Heart right ventricle (tissue), 16 donors: ENCODE measurements around the gene BRCA1. TPM values are rescaled to one million over a fixed set of nuclear protein-coding genes. Genes with fewer than 3 reads are reported as not detected.
A peak's percentile ranks its signal among the peaks of the same experiment; 100 is the strongest.
"Not testable (repeated sequence)": the region's sequence is repeated elsewhere in the genome, so short reads cannot be mapped to it uniquely, and the experiment has no call there.

Source experiments
- ATAC-seq, 8 donors: fragments of 200-7000 bp; cut with Tn5 transposase; one replicate each; pipeline ENCODE4 v1.9.1; 2020; ENCODE audit warnings: mild to moderate bottlenecking in 8 of 8, moderate library complexity in 8 of 8, moderate number of reproducible peaks in 1 of 8
- DNase-seq, 2 donors: peaks; one replicate each; pipeline ENCODE4 v3.0.0-alpha.2; 2020
- H3K27ac ChIP-seq, 10 donors: fragments of 200-600 bp; sonication (generic) in 2 of 10; one replicate each; pipeline versions ENCODE4 v1.5.0 to v1.8.0; 2020 to 2022; ENCODE audit warnings: mild to moderate bottlenecking in 3 of 10
- H3K27me3 ChIP-seq, 7 donors: fragments of 200-600 bp; one replicate each; pipeline ENCODE4 v1.8.0; 2021 to 2022; ENCODE audit warnings: mild to moderate bottlenecking in 2 of 7
- H3K36me3 ChIP-seq, 9 donors: fragments of 200-600 bp; sonication (generic) in 1 of 9; one replicate each; pipeline versions ENCODE4 v1.5.0 to v1.8.0; 2020 to 2022; ENCODE audit warnings: mild to moderate bottlenecking in 2 of 9
- H3K4me1 ChIP-seq, 9 donors: fragments of 200-600 bp; sonication (generic) in 1 of 9; one replicate each; pipeline versions ENCODE4 v1.5.0 to v1.8.0; 2020 to 2022; ENCODE audit warnings: mild to moderate bottlenecking in 4 of 9
- H3K4me3 ChIP-seq, 10 donors: fragments of 200-600 bp; sonication (generic) in 2 of 10; one replicate each; pipeline versions ENCODE4 v1.5.0 to v1.8.0; 2020 to 2022; ENCODE audit warnings: mild to moderate bottlenecking in 7 of 10, moderate library complexity in 2 of 10
- H3K9me3 ChIP-seq, 11 donors: fragments of 200-600 bp in 10 of 11; sonication (generic) in 2 of 11; one replicate each; pipeline versions ENCODE4 v1.5.0 to v1.8.0; 2013 to 2022; ENCODE audit warnings: mild to moderate bottlenecking in 2 of 11, control low read depth in 1 of 11, moderate library complexity in 1 of 11
- WGBS, 2 donors: extraction: QIAGEN DNeasy Blood & Tissue Kit; methylation state at CpG; one replicate each; pipeline ENCODE4 v1.1.7; 2013; ENCODE audit warnings: inconsistent platforms in 1 of 2; 5-methylcytosine and 5-hydroxymethylcytosine counted together
- intact Hi-C, 10 donors: fragments of 100-400 bp; cut with DNase I; formaldehyde crosslinking; loops; one replicate each; pipeline versions ENCODE4 v1.11.1 to v1.14.2; 2022
- polyA plus RNA-seq, 2 donors: library from polyadenylated mRNA; stranded (reverse); fragments of 200-250 nt; gene quantifications; one replicate each; pipeline ENCODE4 v1.2.3, GENCODE V29; 2013
- total RNA-seq, 10 donors: library from RNA; stranded (reverse); fragmentation: NEBNext Ultra II Directional in 3 of 10; extraction: Animal tissue kit (Norgen Biotek cat#: 25700) in 3 of 10; gene quantifications; one replicate each; pipeline versions ENCODE4 v1.2.1 to v1.2.4, GENCODE V29; 2021 to 2023
- TF ChIP-seq, protein P1 (sequence below), 9 donors: fragments of 200-600 bp; sonication (generic) in 2 of 9; IDR thresholded peaks; one replicate each; pipeline versions ENCODE4 v1.5.0 to v1.8.0; 2021 to 2022; ENCODE audit warnings: antibody characterized with exemption in 9 of 9, mild to moderate bottlenecking in 5 of 9, moderate library complexity in 1 of 9
- donor health status: Arrhythmogenic right ventricular cardiomyopathy.
- donor health status: ischemic (EF 13 %, LVEDD 7.1; RV severe dilation, severe dysfunction).
- donor health status: healthy with polysubstance abuse.
- donor health status: DM: no; HTN: yes; CAD: no.
- donor health status: DM: no; HTN: no; CAD: no.
- donor health status: ischemic (EF 25% LVEDD 6.9; RV normal size, moderate dysfunction).
- donor health status: ischemic (EF 25% LVEDD 5.7; RV mildly dilated, moderate dysfunction).
- donor health status: healthy.
- donor health status: DM: yes; HTN: yes; CAD: no.
- donor health status: Ischemic cardiomyopathy.
- donor health status: ischemic (EF 35%, LVEDD 5.7; RV mildly dilated, moderate dysfunction).
- donor health status: nonischemic (EF 11% LVEDD 7.7; RV severe dilation, severe dysfunction).
- donor health status: DM: yes; HTN: yes; CAD: no.
- donor health status: PGD.
- donor health status: ischemic (EF 29% LVEDD 5.4; RV normal size, mild dysfunction).
- donor health status: nonischemic (EF 23%, LVEDD 6.1; RV moderate dilation, normal function).

BRCA1 gene
- total and polyA plus RNA-seq, 12 donors = 2.2 to 12.0 (median 7.9) TPM

DNA sequence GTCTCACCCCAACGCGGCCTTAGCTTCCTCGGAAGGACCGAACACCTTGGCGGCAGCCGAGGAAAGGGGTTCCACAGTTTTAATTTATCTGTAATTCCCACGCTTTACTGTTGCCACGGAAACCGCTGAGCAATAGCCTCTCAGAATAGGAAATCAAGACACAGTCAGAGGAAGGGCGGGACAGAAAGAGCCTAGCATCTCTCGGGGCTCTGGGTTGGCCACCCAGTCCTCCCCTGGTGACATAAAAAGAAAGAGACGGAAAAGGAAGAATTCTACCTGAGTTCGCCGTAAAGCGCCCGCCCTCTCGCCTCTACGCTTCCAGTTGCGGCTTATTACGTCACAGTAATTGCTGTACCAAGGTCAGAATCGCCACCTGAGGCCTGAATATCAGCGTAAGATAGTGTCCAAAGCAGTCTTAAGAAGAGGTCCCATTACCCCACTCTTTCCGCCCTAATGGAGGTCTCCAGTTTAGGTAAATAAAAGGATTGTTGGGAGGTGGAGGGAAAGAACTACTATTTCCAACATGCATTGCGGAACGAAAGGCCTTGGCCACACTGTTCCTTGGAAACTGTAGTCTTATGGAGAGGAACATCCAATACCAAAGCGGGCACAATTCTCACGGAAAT, 45.1 kb upstream of the BRCA1 start:
- intact Hi-C loops = loop anchor here in 8 of 10 donors (2.0 to 10.0 kb wide), 6 partner anchors 43 to 171 kb away; partner anchors contain the start of genes VAT1 (in 7 of the 8), BRCA1 (in 5 of the 8), RND2 (in 1 of the 8) and RPL27 (in 1 of the 8)
- Histone ChIP-seq H3K27ac (peak overlapping the region; percentile 91 to 97 (median 96)), H3K4me3 (peak overlapping the region; percentile 49 to 83 (median 73)), H3K4me1 (peaks cover 2 to 49% (median 47%) of the 10 kb centered on the region in 9 donors), H3K27me3 (no peaks in the 10 kb centered on the region), H3K36me3 (peaks cover 0 to 6% (median 0%) of the 10 kb centered on the region in 9 donors), H3K9me3 (no peaks in the 10 kb centered on the region)
- ATAC-seq = peak; percentile 88 to 94 (median 91)
- WGBS, 2 donors = 0% methylated on average over 27 of the region's 27 CpGs
- peak; percentile 82 to 91 for DNase-seq
- TF ChIP-seq, protein P1, sequence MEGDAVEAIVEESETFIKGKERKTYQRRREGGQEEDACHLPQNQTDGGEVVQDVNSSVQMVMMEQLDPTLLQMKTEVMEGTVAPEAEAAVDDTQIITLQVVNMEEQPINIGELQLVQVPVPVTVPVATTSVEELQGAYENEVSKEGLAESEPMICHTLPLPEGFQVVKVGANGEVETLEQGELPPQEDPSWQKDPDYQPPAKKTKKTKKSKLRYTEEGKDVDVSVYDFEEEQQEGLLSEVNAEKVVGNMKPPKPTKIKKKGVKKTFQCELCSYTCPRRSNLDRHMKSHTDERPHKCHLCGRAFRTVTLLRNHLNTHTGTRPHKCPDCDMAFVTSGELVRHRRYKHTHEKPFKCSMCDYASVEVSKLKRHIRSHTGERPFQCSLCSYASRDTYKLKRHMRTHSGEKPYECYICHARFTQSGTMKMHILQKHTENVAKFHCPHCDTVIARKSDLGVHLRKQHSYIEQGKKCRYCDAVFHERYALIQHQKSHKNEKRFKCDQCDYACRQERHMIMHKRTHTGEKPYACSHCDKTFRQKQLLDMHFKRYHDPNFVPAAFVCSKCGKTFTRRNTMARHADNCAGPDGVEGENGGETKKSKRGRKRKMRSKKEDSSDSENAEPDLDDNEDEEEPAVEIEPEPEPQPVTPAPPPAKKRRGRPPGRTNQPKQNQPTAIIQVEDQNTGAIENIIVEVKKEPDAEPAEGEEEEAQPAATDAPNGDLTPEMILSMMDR (IDR thresholded peaks at IDR 0.05) = no peak

DNA sequence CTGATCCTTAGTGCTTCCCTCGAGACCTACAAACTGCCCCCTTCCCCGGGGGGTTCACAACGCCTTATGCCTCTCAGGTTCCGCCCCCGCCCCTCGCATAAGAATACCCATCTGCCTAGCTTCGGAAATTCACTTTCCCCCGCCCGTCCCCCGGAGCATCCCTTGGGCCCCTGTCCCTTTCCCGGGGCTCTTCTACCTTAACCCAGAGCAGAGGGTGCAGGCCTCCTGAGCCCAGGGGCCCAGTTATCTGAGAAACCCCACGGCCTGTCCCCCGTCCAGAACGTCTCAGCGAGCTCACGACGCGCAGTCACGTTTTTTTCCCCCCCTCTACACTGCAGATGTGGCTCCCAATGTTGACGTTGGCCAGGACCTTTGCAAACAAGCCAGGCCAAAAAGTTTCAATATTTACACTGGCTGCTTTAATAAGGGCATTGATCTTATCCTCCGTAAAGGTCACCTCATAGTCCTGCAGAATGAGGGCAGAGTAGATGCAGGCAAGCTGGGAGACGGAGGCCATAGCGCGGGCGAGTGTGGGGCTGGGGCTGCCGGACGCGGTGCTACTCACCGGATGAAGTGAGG, 44.5 kb upstream of the BRCA1 start:
- TF ChIP-seq, protein P1 (IDR thresholded peaks at IDR 0.05) = no peak
- H3K27me3 ChIP-seq = no peaks in the 10 kb centered on the region
- peak overlapping the region; percentile 91 to 97 (median 96) for H3K27ac ChIP-seq
- peaks cover 2 to 43% (median 41%) of the 10 kb centered on the region in 9 donors for H3K4me1 ChIP-seq
- H3K36me3 ChIP-seq = peaks cover 0 to 5% (median 0%) of the 10 kb centered on the region in 9 donors
- peak; percentile 4 to 55 (median 26) for ATAC-seq
- WGBS, 2 donors = 2% methylated on average over 29 of the region's 29 CpGs
- H3K9me3 ChIP-seq = no peaks in the 10 kb centered on the region
- intact Hi-C loops = loop anchor here in 8 of 10 donors (2.0 to 10.0 kb wide), 7 partner anchors 42 to 171 kb away; partner anchors contain the start of genes VAT1 (in 8 of the 8), BRCA1 (in 5 of the 8), RND2 (in 1 of the 8) and RPL27 (in 1 of the 8)
- H3K4me3 ChIP-seq = peak overlapping the region; percentile 49 to 83 (median 73)
- DNase-seq = peak; percentile 18 to 27

- not testable (repeated sequence) for H3K4me3 ChIP-seq, H3K27ac ChIP-seq, DNase-seq, ATAC-seq, H3K27me3 ChIP-seq, H3K9me3 ChIP-seq
- intact Hi-C loops = loop anchor here in 2 of 10 donors (5.0 to 10.0 kb wide), 2 partner anchors 51 to 144 kb away; partner anchors contain the start of gene VAT1 (in 1 of the 2)
- H3K36me3 ChIP-seq = peaks cover 0 to 26% (median 0%) of the 10 kb centered on the region in 9 donors
- H3K4me1 ChIP-seq = peaks cover 0 to 13% (median 11%) of the 10 kb centered on the region in 9 donors
Observed at GRCh38 chr17:43165971-43166370, 40.8 kb upstream of the BRCA1 start.

GRCh38 chr17:43159957-43160356, 34.8 kb upstream of the BRCA1 start:
- H3K27ac ChIP-seq, ATAC-seq, H3K27me3 ChIP-seq, H3K9me3 ChIP-seq, H3K4me3 ChIP-seq, DNase-seq, H3K4me1 ChIP-seq: not testable (repeated sequence)
- peaks cover 0 to 55% (median 11%) of the 10 kb centered on the region in 9 donors for H3K36me3 ChIP-seq
- 95 to 96% methylated on average over 8 of the region's 8 CpGs for WGBS, 2 donors
- intact Hi-C loops = loop anchor here in 1 of 10 donors (10.0 kb wide), 1 partner anchor 45 kb away; no protein-coding TSS in a partner anchor

- H3K9me3 ChIP-seq, H3K4me1 ChIP-seq, ATAC-seq, intact Hi-C loops, H3K27ac ChIP-seq, H3K27me3 ChIP-seq, H3K4me3 ChIP-seq, DNase-seq: not testable (repeated sequence)
- 89% methylated on average over 17 to 23 of the region's 25 CpGs for WGBS, 2 donors
- peaks cover 0 to 51% (median 11%) of the 10 kb centered on the region in 9 donors for H3K36me3 ChIP-seq
Observed at GRCh38 chr17:43159232-43159631, 34.1 kb upstream of the BRCA1 start.
